PC-3 (cell line): Measurements from ENCODE around the gene CDH4.

ENCODE experiments used
- CTCF ChIP-seq: fragments of 300-600 bp; sonication (generic); conservative IDR thresholded peaks from 2 replicates; pipeline ENCODE4 v1.5.1; 2017; ENCODE audit warnings: antibody characterized with exemption, low read depth, mild to moderate bottlenecking, low read length
- EZH2 ChIP-seq: fragments of 300-600 bp; sonication (generic); IDR thresholded peaks from one replicate; pipeline ENCODE4 v1.6.1; 2017; ENCODE audit warnings: antibody characterized with exemption, mild to moderate bottlenecking, low read length; ENCODE audit not compliant: unreplicated experiment

GRCh38 chr20:61346996-61347395 is 94.9 kb downstream of the CDH4 start:
- no peak for TF ChIP-seq CTCF
- no peak for TF ChIP-seq EZH2
